ENCODE results near the gene TMEM213. TPM values are rescaled to one million over a fixed set of nuclear protein-coding genes. Genes with fewer than 3 reads are reported as not detected.
A peak's percentile ranks its signal among the peaks of the same experiment; 100 is the strongest.

The TMEM213 gene
- total and polyA plus RNA-seq, 10 of the 15 experiments (the other 5 are each of a cell fraction or from before 2014, with no cell fraction given), result not detected

- no peak for TF ChIP-seq PRDM15 (CRISPR knock-in tag; IDR thresholded peaks at IDR 0.05)
- no peak for TF ChIP-seq BRCA1 (IDR thresholded peaks at IDR 0.05; ENCODE audit: low read depth, low read length)
- TF ChIP-seq ZBTB33 (IDR thresholded peaks at IDR 0.05), result no peak
- TF ChIP-seq BCL3 (IDR thresholded peaks at IDR 0.05; ENCODE audit: borderline replicate concordance, insufficient read depth, low read depth, low read length, poor library complexity, severe bottlenecking), result no peak
These were observed 66.9 kb downstream of the TMEM213 start (continued) for GRCh38 chr7:138864667-138865066.

- intact Hi-C loops (cut with micrococcal nuclease; ENCODE audit: unreplicated experiment), result loop anchor here (1.0 to 5.0 kb wide), 3 partner anchors 114 to 705 kb away; no protein-coding TSS in a partner anchor
- DNase-seq (ENCODE audit: low read depth, low spot score), result peak; percentile 4
- Histone ChIP-seq H3K36me3 (ENCODE audit: control insufficient read depth in 2 of 2, insufficient read depth in 2 of 2, low read length in 1 of 2) (no peaks in the 10 kb centered on the region), H3K9ac (ENCODE audit: control insufficient read depth, insufficient read depth, low read length) (no peak overlapping the region), H3K4me2 (ENCODE audit: control insufficient read depth, insufficient read depth) (no peak overlapping the region), H4K20me1 (ENCODE audit: control insufficient read depth, insufficient read depth) (no peaks in the 10 kb centered on the region), H3K9me3 (replicated peaks; ENCODE audit: control insufficient read depth, insufficient read depth, low read length) (no peaks in the 10 kb centered on the region), H2AFZ (ENCODE audit: control insufficient read depth, low read depth, low read length) (peak overlapping the region; percentile 48), H3K27me3 (replicated peaks in 1 of 2; ENCODE audit: control insufficient read depth in 2 of 2, insufficient read depth in 2 of 2, low read length in 1 of 2) (no peaks in the 10 kb centered on the region), H3K4me3 (no peak overlapping the region), H3K27ac (ENCODE audit: control insufficient read depth, insufficient read depth) (no peak overlapping the region), H3K79me2 (ENCODE audit: control insufficient read depth, insufficient read depth, low read length) (no peaks in the 10 kb centered on the region), H3K4me1 (ENCODE audit: control insufficient read depth, insufficient read depth, low read length) (no peaks in the 10 kb centered on the region)
- RAD21 ChIA-PET (ENCODE audit: unreplicated experiment), result no interaction called here
- in situ Hi-C loops (cut with MboI), result no loop called here
- SMC1A ChIA-PET (ENCODE audit: uncharacterized antibody, unreplicated experiment), result no interaction called here
- CTCF ChIA-PET, result interaction anchor here (1.1 kb wide), 1 partner anchor 704 kb away, joined by 3 read pairs; no protein-coding TSS in a partner anchor
- no peak for FAIRE-seq
- BruUV-seq (replicated peaks), result no TSS peak
- POLR2A ChIA-PET, result no interaction called here
- WGBS (ENCODE audit: insufficient coverage, insufficient replicate concordance, low lambda C conversion rate, missing lambda C conversion rate), result 14% methylated on average over 4 of the region's 4 CpGs
- peak; percentile 84 for ATAC-seq
- TF ChIP-seq SUPT20H (IDR thresholded peaks at IDR 0.05; ENCODE audit: borderline replicate concordance, control insufficient read depth, low read depth, low read length) (no peak), RAD21 (IDR thresholded peaks at IDR 0.05; ENCODE audit: insufficient read depth, low read depth, low read length) (peak; percentile 75), ELK1 (IDR thresholded peaks at IDR 0.05; ENCODE audit: low read depth, low read length) (no peak), CTCF (IDR thresholded peaks at IDR 0.05 in 2 of 3, conservative IDR thresholded peaks at IDR 0.05 in 1 of 3; ENCODE audit: control insufficient read depth in 2 of 3, extremely low read depth in 1 of 3, insufficient read depth in 1 of 3, low read depth in 3 of 3, low read length in 3 of 3) (peak; percentile 44 to 62 (median 48); a peak in 5 of 6 replicates), RFX5 (IDR thresholded peaks at IDR 0.05; ENCODE audit: low read depth, low read length) (no peak), ZNF217 (IDR thresholded peaks at IDR 0.05) (no peak), CBFB (IDR thresholded peaks at IDR 0.05; ENCODE audit: low read depth) (no peak), MTA3 (IDR thresholded peaks at IDR 0.05; ENCODE audit: borderline replicate concordance, low read length) (no peak)
These were observed 68.0 kb downstream of the TMEM213 start for GRCh38 chr7:138865843-138866242.
